Neural cell (in vitro differentiated cells): Measurements from ENCODE around the gene TMX4. TPM values are rescaled to one million over a fixed set of nuclear protein-coding genes. Genes with fewer than 3 reads are reported as not detected.

Experiments used
- H2AFZ ChIP-seq: fragments of 200-600, 300-800 bp; sonication (generic), shearing (Covaris generic); 2 replicates; pipeline ENCODE4 v1.6.0; 2014; ENCODE audit warnings: low read depth, mild to moderate bottlenecking, antibody characterized with exemption, low read length, moderate library complexity
- H3F3A ChIP-seq: fragments of 200-600 bp; shearing (Covaris generic); 2 replicates; pipeline ENCODE4 v1.6.1; 2016; ENCODE audit warnings: mild to moderate bottlenecking, moderate library complexity, mixed read lengths, antibody characterized with exemption, low read length; ENCODE audit not compliant: insufficient read depth, poor library complexity, severe bottlenecking
- H3K27ac ChIP-seq: fragments of 200-600, 300-800 bp; sonication (generic), shearing (Covaris generic); 2 replicates; pipeline ENCODE4 v1.5.1; 2014; ENCODE audit warnings: mild to moderate bottlenecking, low read length, moderate library complexity
- H3K27me3 ChIP-seq: fragments of 300-800, 200-600 bp; sonication (generic), shearing (Covaris generic); 2 replicates; pipeline ENCODE4 v1.6.0; 2014; ENCODE audit warnings: mild to moderate bottlenecking, low read depth, low read length, moderate library complexity; ENCODE audit not compliant: insufficient read depth
- H3K36me3 ChIP-seq: fragments of 300-800, 200-600 bp; sonication (generic), shearing (Covaris generic); 2 replicates; pipeline ENCODE4 v1.5.1; 2014; ENCODE audit warnings: mild to moderate bottlenecking, antibody characterized with exemption, low read length, moderate library complexity; ENCODE audit not compliant: insufficient read depth
- H3K4me2 ChIP-seq: fragments of 300-800, 200-600 bp; sonication (generic), shearing (Covaris generic); 2 replicates; pipeline ENCODE4 v1.6.0; 2014; ENCODE audit warnings: mild to moderate bottlenecking, low read length
- H3K4me3 ChIP-seq: fragments of 300-800, 200-600 bp; sonication (generic), shearing (Covaris generic); 2 replicates; pipeline ENCODE4 v1.5.1; 2014; ENCODE audit warnings: mild to moderate bottlenecking, low read length, moderate library complexity
- H3K79me2 ChIP-seq: fragments of 200-600 bp; shearing (Covaris generic); replicated peaks from 2 replicates; pipeline ENCODE4 v1.6.0; 2014; ENCODE audit warnings: mild to moderate bottlenecking, low read length, moderate library complexity; ENCODE audit not compliant: insufficient read depth
- H3K9ac ChIP-seq: fragments of 300-800, 200-600 bp; sonication (generic), shearing (Covaris generic); 2 replicates; pipeline ENCODE4 v1.6.1; 2016; ENCODE audit warnings: mild to moderate bottlenecking, low read length, mixed read lengths
- H3K9me2 ChIP-seq: fragments of 200-600 bp; shearing (Covaris generic); 2 replicates; pipeline ENCODE4 v1.6.1; 2016; ENCODE audit warnings: mild to moderate bottlenecking, low read length, mixed read lengths; ENCODE audit not compliant: insufficient read depth
- H3K9me3 ChIP-seq: fragments of 200-600, 300-800 bp; sonication (generic), shearing (Covaris generic); 2 replicates; pipeline ENCODE4 v1.6.1; 2016; ENCODE audit warnings: mild to moderate bottlenecking, mixed run types, low read length, moderate library complexity, mixed read lengths
- H4K20me1 ChIP-seq: fragments of 200-600 bp; shearing (Covaris generic); 2 replicates; pipeline ENCODE4 v1.6.1; 2016; ENCODE audit warnings: mild to moderate bottlenecking, mixed run types; ENCODE audit not compliant: insufficient read depth
- CTCF ChIP-seq: fragments of 450-650 bp; IDR thresholded peaks from 2 replicates; pipeline ENCODE4 v1.5.1; 2014; ENCODE audit warnings: antibody characterized with exemption, mild to moderate bottlenecking, moderate library complexity; ENCODE audit not compliant: poor library complexity, severe bottlenecking
- EP300 ChIP-seq: fragments of 450-650 bp; conservative IDR thresholded peaks from 2 replicates; pipeline ENCODE4 v1.6.1; 2014; ENCODE audit warnings: antibody characterized with exemption, mild to moderate bottlenecking, moderate library complexity; ENCODE audit not compliant: poor library complexity, severe bottlenecking
- EZH2 ChIP-seq: fragments of 200-600, 300-800 bp; shearing (Covaris generic), sonication (generic); IDR thresholded peaks from 2 replicates; pipeline ENCODE4 v1.6.1; 2014; ENCODE audit warnings: antibody characterized with exemption, low read length, borderline replicate concordance, mild to moderate bottlenecking; ENCODE audit not compliant: insufficient read depth, poor library complexity, severe bottlenecking
- MXI1 ChIP-seq: fragments of 450-650 bp; conservative IDR thresholded peaks from 2 replicates; pipeline ENCODE4 v1.6.1; 2014; ENCODE audit warnings: antibody characterized with exemption, mild to moderate bottlenecking; ENCODE audit not compliant: poor library complexity, severe bottlenecking
- POLR2AphosphoS5 ChIP-seq: IDR thresholded peaks from 2 replicates; pipeline ENCODE4 v1.6.1; 2012
- RAD21 ChIP-seq: fragments of 450-650 bp; conservative IDR thresholded peaks from 2 replicates; pipeline ENCODE4 v1.6.1; 2014; ENCODE audit warnings: antibody characterized with exemption, mild to moderate bottlenecking, moderate library complexity
- REST ChIP-seq: IDR thresholded peaks from 2 replicates; pipeline ENCODE4 v1.6.1; 2012; ENCODE audit warnings: borderline replicate concordance
- SMC3 ChIP-seq: fragments of 450-650 bp; conservative IDR thresholded peaks from 2 replicates; pipeline ENCODE4 v1.6.1; 2014; ENCODE audit warnings: antibody characterized with exemption, mild to moderate bottlenecking, moderate library complexity; ENCODE audit not compliant: poor library complexity
- TAF1 ChIP-seq: IDR thresholded peaks from 2 replicates; pipeline ENCODE4 v1.6.1; 2012; ENCODE audit warnings: low read depth
- polyA plus RNA-seq: library from polyadenylated mRNA; depleted of rRNA; stranded (reverse); fragments of >200 nt; gene quantifications from 2 replicates; pipeline ENCODE4 v1.2.3, GENCODE V29; 2014

Gene TMX4
- polyA plus RNA-seq, 1 donor from 2014 or later = 41.2 TPM

GRCh38 chr20:8049310-8049709 is 29.7 kb upstream of the TMX4 start:
- Histone ChIP-seq H3K9me3 (no peaks in the 10 kb centered on the region), H4K20me1 (no peaks in the 10 kb centered on the region), H3K27me3 (no peaks in the 10 kb centered on the region), H3K4me3 (no peak overlapping the region), H3K36me3 (no peaks in the 10 kb centered on the region), H3K9me2 (no peaks in the 10 kb centered on the region), H3K27ac (no peak overlapping the region), H2AFZ (no peak overlapping the region), H3K9ac (no peak overlapping the region), H3F3A (no peaks in the 10 kb centered on the region), H3K4me2 (no peak overlapping the region), H3K79me2 (no peaks in the 10 kb centered on the region)
- TF ChIP-seq RAD21 (no peak), MXI1 (no peak), REST (no peak), EP300 (no peak), SMC3 (no peak), POLR2AphosphoS5 (no peak), EZH2 (no peak), TAF1 (no peak), CTCF (no peak)

GRCh38 chr20:8045946-8046345 is 26.4 kb upstream of the TMX4 start:
- no peaks in the 10 kb centered on the region for H3F3A ChIP-seq
- H2AFZ ChIP-seq = no peak overlapping the region
- H3K9me3 ChIP-seq = no peaks in the 10 kb centered on the region
- no peak overlapping the region for H3K4me3 ChIP-seq
- no peak overlapping the region for H3K27ac ChIP-seq
- H3K79me2 ChIP-seq = no peaks in the 10 kb centered on the region
- H3K4me2 ChIP-seq = no peak overlapping the region
- no peaks in the 10 kb centered on the region for H3K36me3 ChIP-seq
- no peak overlapping the region for H3K9ac ChIP-seq
- H4K20me1 ChIP-seq = no peaks in the 10 kb centered on the region
- TF ChIP-seq MXI1 (no peak), CTCF (no peak), TAF1 (no peak), POLR2AphosphoS5 (no peak), SMC3 (no peak), RAD21 (no peak), EZH2 (no peak), EP300 (no peak), REST (no peak)
- H3K9me2 ChIP-seq = no peaks in the 10 kb centered on the region
- no peaks in the 10 kb centered on the region for H3K27me3 ChIP-seq
